ENCODE measurements around the gene CSF3.

DNA sequence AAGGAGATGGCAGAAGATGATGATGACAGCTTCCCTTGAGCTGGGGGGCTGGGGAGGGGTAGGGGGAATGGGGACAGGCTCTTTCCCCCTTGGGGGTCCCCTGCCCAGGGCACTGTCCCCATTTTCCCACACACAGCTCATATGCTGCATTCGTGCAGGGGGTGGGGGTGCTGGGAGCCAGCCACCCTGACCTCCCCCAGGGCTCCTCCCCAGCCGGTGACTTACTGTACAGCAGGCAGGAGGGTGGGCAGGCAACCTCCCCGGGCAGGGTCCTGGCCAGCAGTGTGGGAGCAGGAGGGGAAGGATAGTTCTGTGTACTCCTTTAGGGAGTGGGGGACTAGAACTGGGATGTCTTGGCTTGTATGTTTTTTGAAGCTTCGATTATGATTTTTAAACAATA lies 17.7 kb upstream of the CSF3 start:
- TF ChIP-seq POLR2A (IDR thresholded peaks at IDR 0.05): no peak
- no peak for TF ChIP-seq CTCF (IDR thresholded peaks at IDR 0.05)
